Hepatocyte (in vitro differentiated cells): ENCODE measurements around the gene ZNF107. TPM values are rescaled to one million over a fixed set of nuclear protein-coding genes. Genes with fewer than 3 reads are reported as not detected.

Experiments
- DNase-seq: peaks from one replicate; pipeline ENCODE4 v3.0.0-alpha.2; 2016; ENCODE audit warnings: low spot score
- H2AFZ ChIP-seq: fragments of 200-600 bp; sonication (generic); 2 replicates; pipeline ENCODE4 v1.6.0; 2016; ENCODE audit warnings: antibody characterized with exemption, mild to moderate bottlenecking
- H3K27ac ChIP-seq: fragments of 200-600 bp; sonication (generic); 2 replicates; pipeline ENCODE4 v1.5.1; 2016; ENCODE audit warnings: mild to moderate bottlenecking
- H3K27me3 ChIP-seq: fragments of 200-600 bp; sonication (generic); 2 replicates; pipeline ENCODE4 v1.6.1; 2016
- H3K36me3 ChIP-seq: fragments of 200-600 bp; sonication (generic); replicated peaks from 2 replicates; pipeline ENCODE4 v1.5.1; 2016; ENCODE audit warnings: low read depth; ENCODE audit not compliant: insufficient read depth
- H3K4me1 ChIP-seq: fragments of 200-600 bp; sonication (generic); 2 replicates; pipeline ENCODE4 v1.5.1; 2016; ENCODE audit warnings: mild to moderate bottlenecking, moderate library complexity; ENCODE audit not compliant: insufficient read depth
- H3K4me2 ChIP-seq: fragments of 200-600 bp; sonication (generic); 2 replicates; pipeline ENCODE4 v1.6.0; 2016
- H3K4me3 ChIP-seq: fragments of 200-600 bp; sonication (generic); 2 replicates; pipeline ENCODE4 v1.5.1; 2016; ENCODE audit warnings: mild to moderate bottlenecking
- H3K79me2 ChIP-seq: fragments of 200-600 bp; sonication (generic); 2 replicates; pipeline ENCODE4 v1.6.0; 2017; ENCODE audit warnings: mild to moderate bottlenecking
- H3K9me2 ChIP-seq: fragments of 200-600 bp; sonication (generic); replicated peaks from 2 replicates; pipeline ENCODE4 v1.6.0; 2017; ENCODE audit warnings: mild to moderate bottlenecking; ENCODE audit not compliant: insufficient read depth
- H3K9me3 ChIP-seq: fragments of 200-600 bp; sonication (generic); 2 replicates; pipeline ENCODE4 v1.5.1; 2016; ENCODE audit warnings: low read depth, mild to moderate bottlenecking
- H4K20me1 ChIP-seq: fragments of 200-600 bp; sonication (generic); 2 replicates; pipeline ENCODE4 v1.6.0; 2016; ENCODE audit warnings: mild to moderate bottlenecking; ENCODE audit not compliant: insufficient read depth, poor library complexity, severe bottlenecking
- CTCF ChIP-seq: fragments of 200-600 bp; sonication (generic); IDR thresholded peaks from 2 replicates; pipeline ENCODE4 v1.5.1; 2016; ENCODE audit warnings: antibody characterized with exemption, mild to moderate bottlenecking; ENCODE audit not compliant: poor library complexity
- EZH2 ChIP-seq: fragments of 200-600 bp; sonication (generic); IDR thresholded peaks from 2 replicates; pipeline ENCODE4 v1.6.1; 2016; ENCODE audit warnings: antibody characterized with exemption, mild to moderate bottlenecking, borderline replicate concordance
- EZH2phosphoT487 ChIP-seq: fragments of 200-600 bp; sonication (generic); IDR thresholded peaks from one replicate; pipeline ENCODE4 v1.6.1; 2018; ENCODE audit warnings: antibody characterized with exemption, mild to moderate bottlenecking, low read depth, moderate library complexity; ENCODE audit not compliant: unreplicated experiment, severe bottlenecking
- WGBS: methylation state at CpG from one replicate; pipeline ENCODE4 v1.1.6; 2016; ENCODE audit warnings: low lambda C conversion rate; ENCODE audit errors: missing lambda C conversion rate; 5-methylcytosine and 5-hydroxymethylcytosine counted together
- polyA plus RNA-seq: library from polyadenylated mRNA; unstranded; fragments of >200 nt; fragmentation: Nextera tagmentation; extraction: Ambion mirVana; gene quantifications from 2 replicates; pipeline ENCODE4 v1.2.1, GENCODE V29; 2016
- total RNA-seq: library from RNA; depleted of rRNA; stranded (reverse); fragments of >200 nt; gene quantifications from 2 replicates; pipeline ENCODE4 v1.2.3, GENCODE V29; 2014

Gene ZNF107
- total and polyA plus RNA-seq, 2 experiments from 2014 or later, result 0.63 to 2.2 TPM

DNA sequence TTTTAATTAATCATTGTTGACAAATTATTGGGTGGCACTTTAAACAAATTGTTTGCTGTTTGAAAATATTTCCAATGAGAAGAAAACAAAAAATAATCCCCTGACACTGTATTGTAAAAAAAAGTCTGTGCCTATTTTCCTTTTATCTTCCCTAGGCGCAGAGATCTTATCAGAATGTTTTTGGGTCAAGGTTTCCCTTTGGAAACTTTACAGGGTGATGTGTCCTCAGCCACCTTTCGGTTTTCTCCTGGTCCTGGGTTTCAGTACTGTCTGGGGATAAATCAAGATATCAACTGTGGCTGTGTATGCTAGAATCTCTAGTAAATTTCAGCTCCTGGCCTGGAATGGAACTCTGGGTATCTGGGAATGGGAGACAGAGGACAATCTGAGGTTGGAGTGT lies 1.4 kb downstream of the ZNF107 start:
- Histone ChIP-seq H2AFZ (no peak overlapping the region), H3K4me1 (no peaks in the 10 kb centered on the region), H3K27me3 (no peaks in the 10 kb centered on the region), H3K36me3 (no peaks in the 10 kb centered on the region), H3K4me3 (no peak overlapping the region), H3K79me2 (peaks cover 8% of the 10 kb centered on the region), H4K20me1 (no peaks in the 10 kb centered on the region), H3K4me2 (peak overlapping the region; percentile 76), H3K9me3 (no peaks in the 10 kb centered on the region), H3K27ac (no peak overlapping the region), H3K9me2 (no peaks in the 10 kb centered on the region)
- no peak for TF ChIP-seq EZH2
- TF ChIP-seq EZH2phosphoT487, result no peak
- TF ChIP-seq CTCF, result no peak
- no peak for DNase-seq
- WGBS, result 61% methylated on average over 2 of the region's 2 CpGs

- H3K4me2 ChIP-seq, result no peak overlapping the region
- DNase-seq, result no peak
- TF ChIP-seq EZH2phosphoT487 (no peak), CTCF (no peak)
- no peaks in the 10 kb centered on the region for H4K20me1 ChIP-seq
- no peaks in the 10 kb centered on the region for H3K36me3 ChIP-seq
- H3K79me2 ChIP-seq, result peaks cover 18% of the 10 kb centered on the region
- no peak overlapping the region for H3K27ac ChIP-seq
- WGBS, result 92% methylated on average over 8 of the region's 8 CpGs
- no peak overlapping the region for H2AFZ ChIP-seq
- no peaks in the 10 kb centered on the region for H3K27me3 ChIP-seq
- peaks cover 3% of the 10 kb centered on the region for H3K9me3 ChIP-seq
- H3K4me1 ChIP-seq, result no peaks in the 10 kb centered on the region
- H3K4me3 ChIP-seq, result no peak overlapping the region
- no peaks in the 10 kb centered on the region for H3K9me2 ChIP-seq
Measured at GRCh38 chr7:64672414-64672813, 6.5 kb downstream of the ZNF107 start.

- Histone ChIP-seq H3K27ac (no peak overlapping the region), H3K4me1 (no peaks in the 10 kb centered on the region), H2AFZ (no peak overlapping the region), H3K9me2 (no peaks in the 10 kb centered on the region), H3K27me3 (no peaks in the 10 kb centered on the region), H3K9me3 (no peaks in the 10 kb centered on the region), H3K4me2 (no peak overlapping the region), H3K4me3 (no peak overlapping the region), H4K20me1 (no peaks in the 10 kb centered on the region), H3K36me3 (no peaks in the 10 kb centered on the region), H3K79me2 (no peaks in the 10 kb centered on the region)
- DNase-seq, result no peak
- 84% methylated on average over 9 of the region's 9 CpGs for WGBS
- TF ChIP-seq EZH2phosphoT487, result no peak
- no peak for TF ChIP-seq CTCF
- TF ChIP-seq EZH2, result no peak
Measured at GRCh38 chr7:64685091-64685490, 19.2 kb downstream of the ZNF107 start.

GRCh38 chr7:64685741-64686140 lies 19.8 kb downstream of the ZNF107 start:
- no peaks in the 10 kb centered on the region for H3K9me3 ChIP-seq
- no peak for DNase-seq
- no peaks in the 10 kb centered on the region for H4K20me1 ChIP-seq
- H3K79me2 ChIP-seq, result no peaks in the 10 kb centered on the region
- H2AFZ ChIP-seq, result no peak overlapping the region
- no peaks in the 10 kb centered on the region for H3K9me2 ChIP-seq
- TF ChIP-seq EZH2 (no peak), EZH2phosphoT487 (no peak), CTCF (no peak)
- no peak overlapping the region for H3K4me3 ChIP-seq
- no peaks in the 10 kb centered on the region for H3K4me1 ChIP-seq
- no peaks in the 10 kb centered on the region for H3K27me3 ChIP-seq
- no peaks in the 10 kb centered on the region for H3K36me3 ChIP-seq
- 90% methylated on average over 3 of the region's 3 CpGs for WGBS
- H3K4me2 ChIP-seq, result no peak overlapping the region
- H3K27ac ChIP-seq, result no peak overlapping the region
